Activated B cell treated with CpG ODN at 0.5 μM for 24 hours (primary cell): ENCODE results near the gene SLC22A5. TPM values are rescaled to one million over a fixed set of nuclear protein-coding genes. Genes with fewer than 3 reads are reported as not detected.

ENCODE experiments used
- ATAC-seq: fragments of 200-7000 bp; cut with Tn5 transposase; one replicate; pipeline ENCODE4 v1.10.0; 2021; ENCODE audit warnings: low read depth, mild to moderate bottlenecking, moderate library complexity
- CTCF ChIA-PET: fragments of 350-600 bp; sonication (Branson Sonifier 250); formaldehyde crosslinking; loops from one replicate; lab custom pipeline; 2021; ENCODE audit warnings: antibody characterized with exemption; lab: Charles Lee
- POLR2A ChIA-PET: fragments of 350-600 bp; sonication (Branson Sonifier 250); formaldehyde crosslinking; loops from one replicate; lab custom pipeline; 2021; ENCODE audit warnings: antibody characterized with exemption; lab: Charles Lee
- DNase-seq: peaks from one replicate; pipeline ENCODE4 v3.0.0; 2022
- H3K27ac Mint-ChIP-seq: one replicate; pipeline ENCODE4 v1.8.0; 2020; ENCODE audit warnings: mixed read lengths
- H3K27me3 Mint-ChIP-seq: one replicate; pipeline ENCODE4 v1.8.0; 2021; ENCODE audit warnings: mixed read lengths
- H3K36me3 Mint-ChIP-seq: one replicate; pipeline ENCODE4 v1.8.0; 2021; ENCODE audit warnings: low read depth, mixed read lengths
- H3K4me1 Mint-ChIP-seq: one replicate; pipeline ENCODE4 v1.8.0; 2021; ENCODE audit warnings: mixed read lengths
- H3K4me3 Mint-ChIP-seq: one replicate; pipeline ENCODE4 v1.8.0; 2020; ENCODE audit warnings: mild to moderate bottlenecking, mixed read lengths
- H3K9me3 Mint-ChIP-seq: one replicate; pipeline ENCODE4 v1.8.0; 2020; ENCODE audit warnings: mixed read lengths
- CTCF ChIP-seq: fragments of 200-600 bp; IDR thresholded peaks from one replicate; pipeline ENCODE4 v1.8.0; 2022; ENCODE audit warnings: antibody characterized with exemption, mild to moderate bottlenecking
- intact Hi-C: fragments of 100-400 bp; cut with micrococcal nuclease; formaldehyde crosslinking; loops from one replicate; pipeline ENCODE4 v1.15.1; 2024
- total RNA-seq: library from RNA; stranded (reverse); gene quantifications from 2 replicates; pipeline ENCODE4 v1.2.3, GENCODE V29; 2022

Gene SLC22A5
- total RNA-seq, 1 donor from 2014 or later, result 6.6 TPM

- CTCF ChIA-PET, result interaction anchor here (1.1 to 6.1 kb wide), 8 partner anchors 9 to 72 kb away, joined by 3 to 47 read pairs (median 10); partner anchors contain the start of gene IRF1
- H3K36me3 Mint-ChIP-seq, result peaks cover 17% of the 10 kb centered on the region
Measured at GRCh38 chr5:132428147-132428482, 58.6 kb downstream of the SLC22A5 start.

GRCh38 chr5:132428484-132429462 lies 59.3 kb downstream of the SLC22A5 start:
- no peaks in the 10 kb centered on the region for H3K27me3 Mint-ChIP-seq
- POLR2A ChIA-PET, result interaction anchor here (1.1 to 11.6 kb wide), 8 partner anchors 8 to 64 kb away, joined by 3 to 461 read pairs (median 66); partner anchors contain the start of gene IRF1
- intact Hi-C loops, result loop anchor here (10.0 kb wide), 1 partner anchor 1506 kb away; no protein-coding TSS in a partner anchor
- TF ChIP-seq CTCF, result no peak
- H3K4me3 Mint-ChIP-seq, result peak overlapping the region; percentile 29
- peaks cover 94% of the 10 kb centered on the region for H3K4me1 Mint-ChIP-seq
- H3K36me3 Mint-ChIP-seq, result peaks cover 17% of the 10 kb centered on the region
- no peak for DNase-seq
- H3K9me3 Mint-ChIP-seq, result no peaks in the 10 kb centered on the region
- CTCF ChIA-PET, result interaction anchor here (1.1 to 6.1 kb wide), 8 partner anchors 9 to 98 kb away, joined by 3 to 47 read pairs (median 10); partner anchors contain the start of gene IRF1
- ATAC-seq, result no peak
- peak overlapping the region; percentile 91 for H3K27ac Mint-ChIP-seq

More at GRCh38 chr5:132428147-132428482, 58.6 kb downstream of the SLC22A5 start:
- ATAC-seq (no peak), DNase-seq (no peak)
- POLR2A ChIA-PET, result interaction anchor here (1.5 to 11.6 kb wide), 8 partner anchors 9 to 65 kb away, joined by 4 to 461 read pairs (median 78); partner anchors contain the start of gene IRF1
- TF ChIP-seq CTCF, result no peak
- intact Hi-C loops, result loop anchor here (10.0 kb wide), 1 partner anchor 1507 kb away; no protein-coding TSS in a partner anchor
- H3K4me3 Mint-ChIP-seq, result peak overlapping the region; percentile 62
- H3K4me1 Mint-ChIP-seq, result peaks cover 100% of the 10 kb centered on the region
- H3K9me3 Mint-ChIP-seq, result no peaks in the 10 kb centered on the region
- peak overlapping the region; percentile 91 for H3K27ac Mint-ChIP-seq
- no peaks in the 10 kb centered on the region for H3K27me3 Mint-ChIP-seq

- ATAC-seq (no peak), DNase-seq (no peak)
- H3K4me3 Mint-ChIP-seq, result peak overlapping the region; percentile 9
- H3K36me3 Mint-ChIP-seq, result peaks cover 20% of the 10 kb centered on the region
- H3K27me3 Mint-ChIP-seq, result no peaks in the 10 kb centered on the region
- peak overlapping the region; percentile 91 for H3K27ac Mint-ChIP-seq
- no peaks in the 10 kb centered on the region for H3K9me3 Mint-ChIP-seq
- peaks cover 88% of the 10 kb centered on the region for H3K4me1 Mint-ChIP-seq
- ChIA-PET POLR2A (interaction anchor here (0.6 to 11.6 kb wide), 6 partner anchors 9 to 72 kb away, joined by 3 to 461 read pairs (median 78); partner anchors contain the start of gene IRF1), CTCF (interaction anchor here (1.1 to 2.2 kb wide), 3 partner anchors 18 to 97 kb away, joined by 3 to 6 read pairs (median 5); partner anchors contain the start of gene IRF1)
- intact Hi-C loops, result loop anchor here (10.0 kb wide), 1 partner anchor 1505 kb away; no protein-coding TSS in a partner anchor
- no peak for TF ChIP-seq CTCF
Measured at GRCh38 chr5:132429463-132430440, 60.2 kb downstream of the SLC22A5 start.

- Mint-ChIP-seq H3K4me1 (peaks cover 84% of the 10 kb centered on the region), H3K9me3 (no peaks in the 10 kb centered on the region), H3K4me3 (no peak overlapping the region), H3K27me3 (no peaks in the 10 kb centered on the region), H3K36me3 (peaks cover 28% of the 10 kb centered on the region), H3K27ac (peak overlapping the region; percentile 69)
- DNase-seq (no peak), ATAC-seq (no peak)
- ChIA-PET CTCF (interaction anchor here (1.1 to 2.2 kb wide), 2 partner anchors 19 to 59 kb away, joined by 5 to 6 read pairs; partner anchors contain the start of gene IRF1), POLR2A (interaction anchor here (1.8 to 11.6 kb wide), 4 partner anchors 10 to 62 kb away, joined by 7 to 461 read pairs (median 84); partner anchors contain the start of gene IRF1)
- intact Hi-C loops, result no loop called here
- TF ChIP-seq CTCF, result no peak
Measured at GRCh38 chr5:132430746-132431145, 61.2 kb downstream of the SLC22A5 start.
